DOHH2 (cell line): Measurements from ENCODE around the gene TNFSF15.

Experiments
- H3F3A ChIP-seq: fragments of 200-600 bp; sonication (generic), shearing (Covaris generic); 2 replicates; pipeline ENCODE4 v1.6.0; 2016; ENCODE audit warnings: antibody characterized with exemption, mild to moderate bottlenecking; ENCODE audit not compliant: control insufficient read depth, insufficient read depth
- H3K27ac ChIP-seq: fragments of 200-600 bp; sonication (generic); 2 replicates; pipeline ENCODE4 v1.5.1; 2014; ENCODE audit warnings: low read depth, mild to moderate bottlenecking, low read length, moderate library complexity
- H3K27me3 ChIP-seq: fragments of 200-600 bp; sonication (generic); 2 replicates; pipeline ENCODE4 v1.6.1; 2014; ENCODE audit warnings: mild to moderate bottlenecking, low read length, mixed read lengths; ENCODE audit not compliant: control insufficient read depth
- H3K36me3 ChIP-seq: fragments of 200-600 bp; sonication (generic); 2 replicates; pipeline ENCODE4 v1.6.1; 2014; ENCODE audit warnings: mild to moderate bottlenecking, low read length, moderate library complexity, mixed read lengths; ENCODE audit not compliant: control insufficient read depth
- H3K4me1 ChIP-seq: fragments of 200-600 bp; sonication (generic); 2 replicates; pipeline ENCODE4 v1.6.1; 2014; ENCODE audit warnings: mild to moderate bottlenecking, low read length, mixed read lengths; ENCODE audit not compliant: control insufficient read depth
- H3K4me2 ChIP-seq: fragments of 200-600 bp; sonication (generic); 2 replicates; pipeline ENCODE4 v1.6.0; 2014; ENCODE audit warnings: mild to moderate bottlenecking, low read length, moderate library complexity
- H3K4me3 ChIP-seq: fragments of 200-600 bp; sonication (generic); 2 replicates; pipeline ENCODE4 v1.5.1; 2014; ENCODE audit warnings: mild to moderate bottlenecking, low read length, mixed read lengths
- H3K79me2 ChIP-seq: fragments of 200-600 bp; sonication (generic); 2 replicates; pipeline ENCODE4 v1.6.1; 2014; ENCODE audit warnings: mild to moderate bottlenecking, low read length, mixed read lengths; ENCODE audit not compliant: control insufficient read depth
- H3K9me2 ChIP-seq: fragments of 200-600 bp; sonication (generic); replicated peaks from 2 replicates; pipeline ENCODE4 v1.6.1; 2014; ENCODE audit warnings: mild to moderate bottlenecking, low read length, mixed read lengths; ENCODE audit not compliant: control insufficient read depth
- H3K9me3 ChIP-seq: fragments of 200-600 bp; sonication (generic); 2 replicates; pipeline ENCODE4 v1.6.1; 2014; ENCODE audit warnings: antibody characterized with exemption, low read length, mixed read lengths; ENCODE audit not compliant: control insufficient read depth, insufficient read depth
- H4K20me1 ChIP-seq: fragments of 200-600 bp; sonication (generic); 2 replicates; pipeline ENCODE4 v1.6.0; 2014; ENCODE audit warnings: low read depth, mild to moderate bottlenecking, antibody characterized with exemption, low read length, moderate library complexity; ENCODE audit not compliant: control insufficient read depth, insufficient read depth
- EZH2phosphoT487 ChIP-seq: fragments of 200-600 bp; sonication (generic); IDR thresholded peaks from 2 replicates; pipeline ENCODE4 v1.6.1; 2017; ENCODE audit warnings: borderline replicate concordance, mild to moderate bottlenecking, antibody characterized with exemption, low read length, moderate library complexity, mixed read lengths
- TF ChIP-seq, protein P1 (sequence below): fragments of 200-600 bp; sonication (generic); IDR thresholded peaks from one replicate; pipeline ENCODE4 v1.5.1; 2014; ENCODE audit warnings: antibody characterized with exemption, mild to moderate bottlenecking, low read depth, low read length; ENCODE audit not compliant: poor library complexity, severe bottlenecking

The TNFSF15 gene

DNA sequence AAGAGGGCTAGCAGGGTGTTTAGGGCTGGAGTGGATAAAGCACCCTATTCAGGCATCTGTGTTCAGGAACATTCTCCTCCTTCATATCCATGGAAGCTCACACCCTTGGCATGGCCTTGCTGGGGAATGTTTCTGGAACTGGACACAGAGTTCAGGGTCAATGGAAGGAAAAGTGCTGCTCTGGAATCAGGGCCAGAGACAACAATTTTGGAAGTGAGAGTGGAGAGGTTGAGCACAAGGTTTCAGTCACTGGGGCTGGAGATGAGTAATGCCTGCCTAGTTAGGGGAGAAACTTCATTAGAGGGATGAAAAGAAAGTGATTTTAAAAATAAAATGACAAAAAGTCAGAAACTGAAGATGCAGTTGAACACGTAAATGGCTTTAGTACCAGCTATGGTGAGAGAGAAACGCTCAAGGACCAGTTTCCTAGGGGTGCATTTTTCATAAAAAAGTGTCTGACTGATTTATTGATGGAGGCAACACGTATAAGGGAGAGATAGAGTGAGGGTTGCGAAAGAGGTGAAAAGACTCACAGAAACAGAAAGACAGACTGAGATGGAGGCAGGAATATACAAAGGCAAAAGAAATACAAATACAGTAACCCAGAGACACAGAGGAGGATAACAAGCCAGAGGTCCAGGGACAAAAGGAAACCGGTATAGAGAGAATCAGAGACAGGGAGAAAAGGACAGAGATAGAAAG, 8.0 kb upstream of the TNFSF15 start:
- TF ChIP-seq, protein P1, sequence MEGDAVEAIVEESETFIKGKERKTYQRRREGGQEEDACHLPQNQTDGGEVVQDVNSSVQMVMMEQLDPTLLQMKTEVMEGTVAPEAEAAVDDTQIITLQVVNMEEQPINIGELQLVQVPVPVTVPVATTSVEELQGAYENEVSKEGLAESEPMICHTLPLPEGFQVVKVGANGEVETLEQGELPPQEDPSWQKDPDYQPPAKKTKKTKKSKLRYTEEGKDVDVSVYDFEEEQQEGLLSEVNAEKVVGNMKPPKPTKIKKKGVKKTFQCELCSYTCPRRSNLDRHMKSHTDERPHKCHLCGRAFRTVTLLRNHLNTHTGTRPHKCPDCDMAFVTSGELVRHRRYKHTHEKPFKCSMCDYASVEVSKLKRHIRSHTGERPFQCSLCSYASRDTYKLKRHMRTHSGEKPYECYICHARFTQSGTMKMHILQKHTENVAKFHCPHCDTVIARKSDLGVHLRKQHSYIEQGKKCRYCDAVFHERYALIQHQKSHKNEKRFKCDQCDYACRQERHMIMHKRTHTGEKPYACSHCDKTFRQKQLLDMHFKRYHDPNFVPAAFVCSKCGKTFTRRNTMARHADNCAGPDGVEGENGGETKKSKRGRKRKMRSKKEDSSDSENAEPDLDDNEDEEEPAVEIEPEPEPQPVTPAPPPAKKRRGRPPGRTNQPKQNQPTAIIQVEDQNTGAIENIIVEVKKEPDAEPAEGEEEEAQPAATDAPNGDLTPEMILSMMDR = no peak
- no peak for TF ChIP-seq EZH2phosphoT487
- Histone ChIP-seq H3K36me3 (no peaks in the 10 kb centered on the region), H4K20me1 (no peaks in the 10 kb centered on the region), H3K4me3 (no peak overlapping the region), H3K9me2 (no peaks in the 10 kb centered on the region), H3K27ac (no peak overlapping the region), H3K79me2 (no peaks in the 10 kb centered on the region), H3K4me1 (peaks cover 36% of the 10 kb centered on the region), H3K9me3 (no peaks in the 10 kb centered on the region), H3K27me3 (no peaks in the 10 kb centered on the region), H3K4me2 (no peak overlapping the region), H3F3A (no peaks in the 10 kb centered on the region)

DNA sequence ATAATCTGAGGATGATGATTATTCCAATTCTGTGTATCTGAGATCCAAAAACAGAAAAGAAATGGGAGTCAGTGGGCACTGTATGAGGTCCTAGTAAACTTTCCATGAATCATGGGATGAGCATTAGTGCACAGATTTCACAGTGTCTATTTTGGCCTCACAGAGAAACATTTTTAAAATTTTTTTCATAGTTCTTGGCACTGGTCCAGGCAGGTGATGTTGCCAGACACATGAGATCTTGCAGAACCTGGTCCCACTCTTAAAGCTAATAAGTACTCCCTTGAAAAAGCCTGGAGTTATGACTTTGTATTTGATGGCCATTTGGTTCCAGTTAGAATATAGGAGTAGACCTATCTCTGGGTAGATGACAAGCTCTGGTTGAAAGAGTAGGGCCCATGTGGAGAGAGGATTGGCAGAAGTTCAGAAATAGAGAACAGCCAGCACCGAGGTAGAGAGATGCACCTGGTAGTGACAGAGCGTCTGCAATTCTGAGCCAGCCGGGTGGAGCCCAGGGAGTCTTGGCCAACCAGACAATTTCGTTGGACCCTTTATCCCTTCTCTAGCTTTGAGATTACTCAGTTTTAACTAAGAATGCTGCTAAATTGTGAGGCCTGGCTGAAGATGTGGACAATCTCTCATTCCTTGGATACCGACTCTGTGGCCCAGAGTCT, 6.3 kb upstream of the TNFSF15 start:
- H3K4me2 ChIP-seq = peak overlapping the region; percentile 19
- H3K4me3 ChIP-seq = no peak overlapping the region
- TF ChIP-seq EZH2phosphoT487 = no peak
- TF ChIP-seq, protein P1 = no peak
- no peaks in the 10 kb centered on the region for H3K27me3 ChIP-seq
- peaks cover 53% of the 10 kb centered on the region for H3K4me1 ChIP-seq
- H3K9me3 ChIP-seq = no peaks in the 10 kb centered on the region
- no peaks in the 10 kb centered on the region for H3K79me2 ChIP-seq
- no peaks in the 10 kb centered on the region for H3K9me2 ChIP-seq
- H3K36me3 ChIP-seq = no peaks in the 10 kb centered on the region
- H4K20me1 ChIP-seq = no peaks in the 10 kb centered on the region
- H3F3A ChIP-seq = no peaks in the 10 kb centered on the region
- no peak overlapping the region for H3K27ac ChIP-seq

DNA sequence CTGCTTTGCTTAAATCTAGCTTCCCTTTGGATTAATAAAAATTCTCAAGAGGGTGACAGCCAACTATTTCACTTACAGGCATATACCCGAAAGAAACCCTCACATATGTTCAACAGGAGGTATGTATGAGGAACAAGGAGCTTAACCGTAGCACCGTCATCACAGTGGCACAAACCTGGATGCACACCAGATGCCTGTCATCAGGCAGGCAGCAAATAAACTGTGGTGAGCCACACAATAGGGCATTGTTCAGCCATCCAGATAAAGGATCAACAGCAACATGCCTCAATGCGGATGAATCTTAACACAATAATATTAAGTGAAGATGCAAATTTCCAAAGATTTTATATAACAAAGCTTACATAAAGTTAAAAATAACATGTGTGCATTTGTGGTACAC, 5.5 kb upstream of the TNFSF15 start:
- Histone ChIP-seq H3K36me3 (no peaks in the 10 kb centered on the region), H3K4me1 (peaks cover 61% of the 10 kb centered on the region), H3K9me2 (no peaks in the 10 kb centered on the region), H3K79me2 (no peaks in the 10 kb centered on the region), H3K9me3 (no peaks in the 10 kb centered on the region), H3K4me2 (0 out of 2 replicates have a peak overlapping the region, but pooled peaks have one; percentile 19), H3K27me3 (no peaks in the 10 kb centered on the region), H3F3A (peaks cover 6% of the 10 kb centered on the region; the same call in 1 of the 2 replicates), H3K4me3 (no peak overlapping the region), H3K27ac (no peak overlapping the region), H4K20me1 (no peaks in the 10 kb centered on the region)
- TF ChIP-seq, protein P1 = no peak
- TF ChIP-seq EZH2phosphoT487 = no peak
